T follicular helper cell (primary cell): ENCODE measurements around the gene MEIOB.
"Not testable (repeated sequence)": the region's sequence is repeated elsewhere in the genome, so short reads cannot be mapped to it uniquely, and the experiment has no call there.

Source experiments
- DNase-seq: peaks from one replicate; pipeline ENCODE4 v3.0.0-alpha.2; 2020; ENCODE audit warnings: low read depth

Gene MEIOB

DNA sequence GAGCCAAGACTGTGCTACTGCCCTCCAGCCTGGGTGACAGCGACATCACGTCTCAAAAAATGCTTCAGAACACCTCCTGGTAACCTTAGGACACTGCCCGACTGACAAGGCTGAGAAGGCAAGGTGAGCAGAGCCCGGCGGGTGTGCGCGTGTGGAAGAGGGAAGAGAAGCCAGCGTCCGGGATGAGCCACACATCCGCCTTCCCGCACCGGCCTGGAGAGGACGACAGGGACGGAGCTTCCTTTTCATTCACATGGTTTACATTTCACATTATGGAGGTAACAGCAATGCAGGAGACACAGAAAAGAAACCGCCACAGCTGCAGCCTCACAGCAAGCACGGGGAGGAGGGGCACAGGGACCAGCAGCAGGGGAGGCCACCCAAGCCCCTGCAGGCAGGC, 61.9 kb downstream of the MEIOB start:
- no peak for DNase-seq

DNA sequence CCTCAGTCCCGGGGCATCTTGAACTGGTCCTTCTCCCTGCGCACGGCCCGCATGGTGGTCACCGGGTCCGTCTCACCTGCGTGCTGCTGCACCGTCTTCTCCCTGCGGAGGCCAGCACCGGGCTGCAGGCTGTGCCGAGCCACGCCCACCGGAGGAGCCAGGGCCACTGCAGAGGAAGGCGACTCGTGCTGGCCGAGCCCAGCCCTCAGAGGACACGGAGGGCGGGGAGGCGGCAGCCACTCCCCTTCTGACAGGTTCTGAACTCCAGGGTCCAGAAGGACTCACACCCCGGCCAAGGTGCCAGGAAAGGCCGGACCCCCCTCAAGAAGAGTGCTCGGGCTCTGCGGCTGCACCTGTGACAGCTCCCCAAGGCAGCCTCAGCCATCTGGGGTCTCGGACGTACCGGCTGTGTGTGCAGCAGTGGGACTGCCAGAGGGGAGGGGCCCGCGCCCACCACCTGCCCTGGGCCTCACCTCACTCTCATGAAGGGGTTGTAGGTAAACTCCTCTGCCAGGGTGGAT, 62.6 kb downstream of the MEIOB start:
- no peak for DNase-seq

DNA sequence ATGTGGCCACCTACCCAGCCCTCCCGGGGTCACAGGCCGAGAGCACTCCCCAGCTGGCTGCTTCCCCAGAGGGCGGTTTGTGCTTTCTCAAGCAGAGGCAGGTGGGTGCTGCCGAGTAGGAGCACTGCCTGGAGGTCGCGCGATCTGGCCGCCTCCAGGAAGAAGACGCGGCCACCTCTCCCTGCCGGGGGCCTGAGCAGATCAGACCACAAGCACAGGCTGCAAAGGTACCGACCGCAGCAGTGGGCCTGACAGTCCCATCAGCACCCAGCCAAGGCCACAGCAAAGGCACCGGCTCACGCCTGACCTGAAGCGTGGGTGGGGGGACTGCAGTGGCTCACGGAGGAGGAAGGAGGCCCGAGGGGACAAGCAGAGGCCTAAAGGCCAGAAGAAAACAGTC, 63.3 kb downstream of the MEIOB start:
- DNase-seq: no peak

DNA sequence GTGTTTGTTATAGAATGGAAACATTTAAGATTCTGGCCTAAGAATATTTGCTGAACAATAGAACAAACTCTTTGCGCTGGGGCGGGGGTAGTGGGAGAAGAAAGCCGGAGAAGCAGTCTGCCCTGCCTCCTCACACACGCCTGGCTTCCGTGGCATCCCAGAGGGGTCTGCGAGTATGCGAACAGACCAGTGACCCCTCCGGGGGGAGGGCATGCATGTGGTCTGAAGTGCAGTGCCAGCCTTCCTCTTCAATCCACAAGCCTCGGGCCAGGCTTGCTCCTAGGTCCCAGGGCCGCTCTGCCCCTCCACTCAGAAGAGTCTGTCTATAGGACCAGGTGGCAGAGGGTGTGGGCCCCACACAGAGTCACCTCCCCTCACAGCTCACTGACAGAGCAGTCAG, 64.3 kb downstream of the MEIOB start:
- DNase-seq: no peak

DNA sequence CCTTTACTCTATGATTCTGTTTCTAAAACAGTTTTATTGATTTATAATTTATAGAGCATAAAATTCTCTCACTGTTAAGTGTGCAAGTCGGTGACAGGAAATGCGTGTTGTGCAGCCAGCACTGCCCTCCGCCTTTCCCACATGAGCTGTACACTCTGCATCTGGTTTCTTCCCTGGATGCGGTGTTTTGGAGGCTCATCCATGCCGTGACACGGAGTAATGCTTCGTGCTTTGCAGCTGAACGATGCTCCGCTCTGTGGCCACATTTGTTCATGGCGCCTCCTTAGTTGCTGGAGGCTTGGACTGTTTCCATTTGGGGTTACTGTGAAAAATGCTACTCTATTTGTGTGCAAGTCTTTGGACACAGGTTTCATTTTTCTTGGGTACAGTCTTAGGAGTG, 71.3 kb downstream of the MEIOB start:
- no peak for DNase-seq

DNA sequence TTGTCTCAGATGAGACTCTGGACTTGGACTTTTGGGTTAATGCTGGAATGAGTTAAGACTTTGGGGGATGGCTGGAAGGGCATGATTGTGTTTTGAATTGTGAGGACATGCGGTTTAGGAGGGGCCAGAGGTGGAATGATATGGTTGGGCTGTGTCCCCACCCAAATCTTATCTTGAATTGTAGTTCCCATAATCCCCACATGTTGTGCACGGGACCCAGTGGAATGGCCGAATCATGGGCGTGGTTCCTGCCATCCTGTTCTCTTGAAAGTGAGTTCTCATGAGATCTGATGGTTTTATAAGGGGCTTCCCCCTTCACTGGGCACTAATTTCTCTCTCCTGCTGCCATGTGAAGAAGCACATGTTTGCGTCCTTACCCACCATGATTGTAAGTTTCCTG, 72.7 kb downstream of the MEIOB start:
- DNase-seq: not testable (repeated sequence)

DNA sequence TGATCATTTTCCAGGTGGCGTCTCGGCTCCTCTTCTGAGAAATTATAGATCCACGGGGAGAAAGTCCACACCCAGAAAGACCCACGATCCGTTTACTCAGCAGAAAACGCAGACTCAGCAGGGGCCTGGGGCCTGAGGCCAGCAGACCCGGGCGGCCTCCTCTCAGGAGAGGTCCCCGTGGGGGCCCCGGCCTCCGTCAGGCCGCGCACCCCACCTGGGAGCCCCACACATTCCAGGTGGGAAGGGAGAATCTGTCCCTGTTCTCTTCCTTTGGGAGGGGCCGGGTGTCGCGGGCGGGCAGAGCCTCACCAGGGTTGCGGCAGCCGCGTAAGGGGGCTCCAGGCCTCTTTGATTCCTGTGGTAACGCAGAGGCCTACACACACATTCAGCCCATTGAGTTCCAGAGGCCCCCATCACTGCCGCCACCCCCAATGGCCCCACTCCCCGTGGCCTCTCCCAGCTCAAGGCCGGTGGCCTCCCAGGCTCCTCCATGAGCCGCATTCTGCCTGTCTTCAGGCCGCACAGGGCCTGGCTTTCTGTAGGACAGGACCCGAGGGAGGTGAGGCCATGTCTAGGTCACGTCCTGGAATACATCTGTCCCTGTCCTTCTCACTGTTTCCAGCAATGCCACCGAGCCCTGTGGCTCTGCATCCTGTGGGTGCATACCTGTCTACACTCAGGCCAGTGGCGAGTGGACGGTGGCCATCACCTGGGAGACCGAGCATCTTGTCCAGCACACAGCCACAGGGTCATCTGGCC, 76.9 kb downstream of the MEIOB start:
- no peak for DNase-seq

DNA sequence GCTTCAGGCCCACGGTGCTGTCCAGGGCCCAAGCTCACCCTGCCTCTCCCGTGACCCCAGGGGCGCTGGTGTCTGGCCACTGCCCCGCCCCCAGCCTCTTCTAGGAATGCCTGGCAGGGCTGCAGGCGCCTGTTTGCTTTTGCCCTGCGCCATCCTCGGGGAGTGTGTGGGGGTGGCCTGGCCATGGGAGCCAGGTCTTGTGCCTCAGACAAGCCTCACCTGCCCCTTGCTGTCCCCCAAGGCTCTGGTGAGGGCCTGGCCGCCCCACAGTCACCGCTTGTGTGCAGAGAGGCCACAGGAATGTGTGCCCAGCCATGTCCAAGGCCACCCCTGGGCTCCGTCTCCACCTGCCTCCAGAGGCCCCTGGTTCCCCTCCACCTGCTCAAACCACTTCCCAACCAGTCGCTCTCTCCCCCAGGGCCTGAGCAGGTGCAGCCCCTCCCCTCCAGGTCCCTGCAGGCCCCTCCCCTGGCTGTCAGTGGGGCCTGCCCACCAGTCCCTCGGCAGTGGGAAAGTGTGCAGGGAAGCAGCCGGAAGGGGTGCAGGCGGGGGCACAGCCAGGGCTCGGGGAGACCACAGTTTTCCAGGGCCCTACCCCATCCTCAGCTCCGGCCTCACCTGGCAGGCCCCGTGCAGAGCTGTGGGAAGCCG, 77.6 kb downstream of the MEIOB start:
- no peak for DNase-seq

DNA sequence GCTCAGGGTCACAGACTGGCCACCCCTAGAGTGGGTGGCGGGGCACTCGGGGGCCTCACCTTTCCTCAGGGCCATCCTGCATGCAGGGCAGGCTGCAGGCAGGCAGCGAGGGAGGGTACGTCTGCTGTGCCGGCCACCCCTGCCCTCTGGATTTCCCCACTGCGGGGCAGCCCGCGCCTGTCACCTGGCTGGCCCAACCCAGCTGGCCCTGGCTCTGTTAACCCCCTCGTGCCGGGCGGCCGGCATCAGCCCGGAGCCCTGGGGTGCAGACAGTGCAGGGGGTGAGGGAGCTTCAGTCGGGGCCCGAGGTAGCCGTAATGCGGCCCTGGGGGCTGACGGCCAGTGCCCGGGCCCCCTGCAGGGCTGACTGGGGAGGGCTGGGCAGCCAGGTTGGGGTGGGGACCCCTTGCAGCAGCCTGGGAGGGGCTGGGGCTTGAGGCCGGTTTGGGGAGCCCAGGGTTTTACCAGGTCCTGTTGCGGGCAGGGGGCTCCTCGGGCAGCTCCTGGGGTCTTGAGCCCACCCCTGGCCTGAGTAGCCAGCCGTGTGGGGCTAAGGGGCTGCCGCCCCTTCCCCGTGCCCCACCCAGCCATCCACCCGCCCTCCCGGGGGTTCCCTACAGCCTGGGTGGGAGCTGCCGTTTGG, 78.3 kb downstream of the MEIOB start, which contains the start of gene IGFALS:
IGFALS (minus strand) TSS at position 128 of the 643 bp plus-strand sequence; CDS start at position 75, 53 bp downstream.
- no peak for DNase-seq

DNA sequence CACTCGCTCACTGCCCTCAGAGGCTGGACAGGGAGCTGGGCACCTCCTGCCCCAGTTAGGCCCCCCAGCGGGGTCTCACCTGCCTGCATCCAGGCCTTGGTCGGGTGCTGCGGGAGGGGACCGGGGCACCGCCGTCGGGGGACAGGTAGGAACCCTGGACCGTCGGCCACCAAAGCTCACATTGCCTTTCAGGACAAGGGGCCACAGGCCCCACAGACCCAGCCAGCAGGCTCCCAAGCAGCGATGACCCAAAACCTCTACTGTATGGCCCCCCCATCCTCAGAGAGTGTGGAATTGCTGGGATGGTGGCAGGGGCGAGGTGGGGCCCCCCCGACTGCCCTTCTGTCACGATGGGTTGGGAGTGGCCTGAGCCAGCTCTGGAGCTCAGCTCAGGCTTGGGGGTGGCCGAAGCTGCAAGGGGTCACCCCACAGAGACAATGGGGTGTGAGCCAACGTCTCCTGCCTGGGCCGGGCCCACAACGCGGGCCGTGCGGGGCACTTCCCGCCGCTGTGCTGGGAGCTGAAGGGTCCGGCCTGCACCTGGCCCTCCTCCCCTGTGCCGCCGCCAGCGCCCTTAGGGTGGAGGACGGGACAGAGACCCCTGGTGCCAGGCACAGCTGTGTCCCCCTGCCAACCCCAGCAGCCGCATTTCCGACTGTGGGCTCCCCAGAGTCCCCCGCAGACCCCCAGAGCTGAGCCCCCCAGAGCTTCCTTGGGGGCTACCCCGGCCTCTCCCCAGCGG, 79.0 kb downstream of the MEIOB start:
- no peak for DNase-seq

DNA sequence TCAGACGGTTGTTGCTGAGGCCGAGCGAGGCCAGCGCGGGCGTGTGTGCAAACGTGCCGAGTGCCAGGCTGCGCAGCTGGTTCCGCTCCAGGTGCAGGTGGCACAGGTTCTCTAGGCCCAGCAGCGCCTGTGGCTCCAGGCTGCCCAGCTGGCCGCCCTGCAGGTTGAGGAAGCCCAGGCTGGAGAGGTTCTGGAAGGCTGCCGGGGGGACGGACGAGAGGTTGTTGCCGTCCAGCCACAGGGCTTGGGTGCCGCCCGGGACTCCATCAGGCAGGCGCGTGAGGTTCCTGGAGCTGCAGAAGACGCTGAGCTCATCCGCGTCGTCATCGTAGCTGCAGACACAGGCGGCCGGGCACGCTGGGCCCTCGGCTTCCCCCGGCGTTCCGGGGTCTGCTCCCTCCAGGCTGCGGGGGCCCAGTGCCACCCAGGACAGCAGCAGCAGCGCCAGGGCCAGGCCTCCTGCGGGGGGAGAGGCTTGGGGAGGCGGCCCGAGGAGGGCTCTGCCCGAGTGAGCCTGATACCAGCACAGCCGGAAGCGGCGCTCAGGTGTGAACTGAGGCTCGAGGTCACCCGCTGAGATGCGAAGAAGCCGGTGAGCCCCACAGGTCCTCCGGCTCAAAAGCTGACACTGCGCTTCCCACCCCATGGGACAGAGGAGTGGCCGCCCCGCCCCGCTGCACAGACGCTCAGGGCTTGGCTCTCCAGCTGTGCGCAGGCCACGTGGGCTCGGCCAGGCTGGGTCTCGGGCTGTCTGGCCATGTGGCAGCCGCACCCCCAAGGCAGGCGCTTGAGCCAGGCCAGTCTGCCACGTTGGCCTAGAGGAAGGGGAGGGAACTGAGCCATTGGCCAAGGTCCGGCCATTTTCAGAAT, 79.8 kb downstream of the MEIOB start:
- no peak for DNase-seq

DNA sequence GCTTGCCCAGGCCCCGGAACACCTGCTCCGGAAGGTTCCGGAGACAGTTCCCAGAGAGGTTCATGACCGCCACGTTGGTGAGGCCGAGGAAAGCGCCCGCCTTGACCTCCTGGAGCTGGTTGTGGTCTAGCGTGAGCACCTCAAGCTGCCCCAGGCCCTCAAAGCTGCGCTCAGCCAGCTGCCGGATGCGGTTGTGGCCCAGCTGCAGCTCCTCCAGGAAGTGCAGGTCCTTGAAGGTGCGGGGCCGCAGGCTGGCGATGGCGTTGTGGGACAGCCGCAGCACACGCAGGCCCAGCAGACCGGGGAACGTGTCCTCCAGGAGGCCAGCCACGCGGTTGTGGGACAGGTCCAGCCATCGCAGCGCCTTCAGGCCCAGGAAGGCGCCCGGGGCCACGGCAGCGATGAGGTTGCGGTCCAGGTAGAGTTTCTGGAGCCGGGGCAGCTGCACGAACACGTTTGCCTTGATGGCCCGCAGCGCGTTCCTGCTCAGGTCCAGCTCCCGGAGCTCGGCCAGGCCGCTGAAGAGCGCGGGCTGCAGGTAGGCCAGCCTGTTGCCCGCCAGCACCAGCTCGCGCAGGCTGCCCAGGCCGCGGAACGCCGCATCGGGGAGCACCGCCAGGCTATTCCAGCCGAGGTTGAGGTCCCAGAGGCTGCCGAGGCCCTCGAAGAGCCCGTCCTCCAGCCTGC, 80.6 kb downstream of the MEIOB start:
- no peak for DNase-seq

DNA sequence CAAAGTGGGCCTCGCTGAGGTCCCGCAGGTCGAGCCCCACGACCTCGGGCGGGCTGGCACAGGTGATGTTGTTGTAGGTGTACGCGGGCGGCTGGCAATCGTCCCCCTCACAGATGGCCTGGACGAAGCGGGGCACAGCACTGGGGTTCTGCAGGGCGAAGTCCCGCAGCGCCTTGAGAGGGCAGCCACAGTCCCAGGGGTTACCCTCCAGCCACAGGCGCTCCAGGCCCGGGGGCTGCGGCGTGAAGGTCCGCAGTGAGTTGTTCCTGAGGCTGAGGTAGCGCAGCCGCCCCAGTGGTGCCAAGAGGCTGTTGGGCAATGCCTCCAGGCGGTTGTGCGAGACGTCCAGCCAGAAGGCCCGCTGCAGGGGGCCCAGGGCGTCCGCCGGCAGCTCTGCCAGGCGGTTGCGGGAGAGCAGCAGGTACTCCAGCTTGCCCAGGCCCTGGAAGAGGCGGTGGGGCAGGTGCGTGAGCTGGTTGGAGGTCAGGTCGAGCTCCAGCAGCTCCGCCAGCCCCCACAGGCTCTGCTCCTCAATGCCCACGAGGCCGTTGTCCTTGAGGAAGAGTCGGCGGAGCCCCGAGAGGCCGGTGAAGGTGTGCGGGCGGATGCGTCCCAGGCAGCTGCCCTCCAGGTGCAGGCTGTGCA, 81.2 kb downstream of the MEIOB start:
- no peak for DNase-seq

DNA sequence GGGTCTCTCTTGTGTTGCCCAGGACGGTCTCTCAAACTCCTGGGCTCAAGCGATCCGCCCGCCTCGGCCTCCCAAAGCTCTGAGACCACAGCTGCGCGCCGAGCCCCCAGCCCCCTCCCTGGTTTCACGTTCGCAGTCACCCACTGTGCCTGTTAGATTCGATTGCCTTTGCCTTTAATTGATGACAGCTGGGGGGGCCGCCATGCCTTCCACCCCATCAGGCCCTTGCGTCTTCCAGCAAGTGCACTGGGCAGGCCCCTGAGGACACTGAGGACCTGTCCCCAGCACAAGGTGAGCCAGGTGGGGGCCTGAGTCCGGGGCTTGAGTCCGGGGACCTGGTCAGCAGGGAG, 81.7 kb downstream of the MEIOB start:
- no peak for DNase-seq

DNA sequence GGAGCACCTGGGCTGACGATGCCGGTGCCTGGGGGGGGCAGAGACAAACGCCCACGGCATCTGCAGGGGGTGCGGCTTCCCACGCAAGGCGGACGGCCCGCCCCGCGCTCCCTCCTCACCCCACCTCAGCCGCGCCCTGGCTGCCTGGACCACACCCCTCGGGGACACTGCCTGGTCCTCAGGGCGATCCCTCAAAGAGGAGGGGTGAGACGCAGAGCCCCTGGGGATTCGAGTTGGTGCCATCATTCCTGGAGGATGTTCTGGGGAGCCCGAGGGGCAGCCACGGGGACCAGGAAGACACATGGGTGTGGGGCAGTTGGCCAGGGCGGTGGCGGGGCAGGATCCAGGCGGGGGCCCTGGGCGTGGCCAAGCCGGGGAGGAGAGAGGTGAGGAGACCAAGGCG, 82.3 kb downstream of the MEIOB start:
- no peak for DNase-seq

DNA sequence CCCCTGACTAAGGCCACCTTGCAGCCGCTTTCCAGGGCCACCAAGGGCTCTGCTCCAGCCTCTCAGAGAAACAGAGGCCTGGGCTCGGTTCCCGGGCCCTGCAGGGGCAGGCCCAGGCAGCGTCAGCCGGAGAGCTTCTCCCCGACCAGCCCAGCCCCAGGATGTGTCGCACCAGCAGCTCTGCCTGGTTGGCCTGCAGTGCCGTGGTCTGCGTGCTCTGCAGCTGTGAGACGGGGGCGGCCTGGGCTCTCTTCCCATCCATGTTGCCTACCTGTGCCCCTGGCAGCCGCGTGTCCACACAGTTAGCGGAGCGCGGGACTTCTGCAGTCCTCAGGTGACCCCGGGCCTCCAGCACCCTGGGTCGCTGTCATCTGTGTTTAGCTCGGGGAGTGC, 83.3 kb downstream of the MEIOB start:
- no peak for DNase-seq

DNA sequence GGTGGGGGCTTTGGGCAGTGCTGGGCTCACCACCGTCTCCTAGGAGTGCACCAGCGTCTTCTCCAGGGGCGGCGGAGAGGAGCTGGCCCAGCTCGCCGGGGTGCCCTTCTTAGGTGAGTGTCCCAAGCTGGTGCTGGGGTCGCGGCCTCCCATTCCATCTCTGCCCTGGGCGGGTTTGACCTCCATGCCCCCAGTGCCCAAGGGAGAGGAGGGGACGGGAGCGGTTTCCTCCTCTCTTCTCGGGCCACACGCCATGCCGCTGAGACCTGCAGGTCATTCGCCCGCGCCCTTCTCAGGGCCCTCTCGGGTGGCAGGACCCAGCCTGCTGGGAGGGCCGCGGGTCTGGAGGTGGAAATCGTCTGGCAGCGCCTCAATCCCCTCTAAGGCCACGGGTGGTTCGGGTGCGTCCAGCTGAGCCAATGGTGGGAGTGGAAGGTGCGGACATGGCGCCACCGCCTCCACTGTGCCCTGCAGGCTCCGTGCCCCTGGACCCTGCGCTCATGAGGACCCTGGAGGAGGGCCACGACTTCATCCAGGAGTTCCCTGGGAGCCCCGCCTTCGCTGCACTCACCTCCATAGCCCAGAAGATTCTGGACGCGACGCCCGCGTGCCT, 83.8 kb downstream of the MEIOB start:
- DNase-seq: no peak

DNA sequence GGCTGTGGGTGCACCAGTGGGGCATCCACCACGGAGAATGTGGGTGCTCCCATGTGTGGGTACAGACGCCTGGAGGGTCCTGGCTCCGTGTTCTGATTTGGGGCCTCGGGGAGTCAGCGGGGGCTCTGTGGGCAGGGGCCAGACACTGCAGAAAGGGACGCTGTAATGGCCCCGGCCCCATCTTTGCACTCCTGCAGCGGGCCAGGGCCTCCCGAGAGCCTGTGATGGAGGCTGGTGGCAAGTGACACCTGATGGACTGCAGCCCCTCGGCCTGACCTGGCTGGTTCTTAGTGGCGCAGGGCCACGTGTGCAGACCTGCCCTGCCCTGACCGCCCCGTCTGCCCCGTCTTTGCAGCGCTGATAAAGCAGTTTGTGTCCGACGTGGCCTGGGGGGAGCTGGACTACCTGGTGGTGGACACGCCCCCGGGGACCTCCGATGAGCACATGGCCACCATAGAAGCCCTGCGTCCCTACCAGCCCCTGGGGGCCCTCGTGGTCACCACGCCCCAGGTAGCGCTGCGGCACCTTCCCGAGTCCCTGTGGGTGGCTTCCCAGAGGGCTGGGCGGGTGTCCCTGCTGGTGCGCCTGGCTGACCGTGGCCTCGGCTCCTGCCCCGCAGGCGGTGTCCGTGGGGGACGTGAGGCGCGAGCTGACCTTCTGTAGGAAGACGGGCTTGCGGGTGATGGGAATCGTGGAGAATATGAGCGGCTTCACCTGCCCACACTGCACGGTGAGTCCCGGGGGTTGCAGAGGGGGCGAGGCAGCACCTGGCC, 84.5 kb downstream of the MEIOB start:
- no peak for DNase-seq

DNA sequence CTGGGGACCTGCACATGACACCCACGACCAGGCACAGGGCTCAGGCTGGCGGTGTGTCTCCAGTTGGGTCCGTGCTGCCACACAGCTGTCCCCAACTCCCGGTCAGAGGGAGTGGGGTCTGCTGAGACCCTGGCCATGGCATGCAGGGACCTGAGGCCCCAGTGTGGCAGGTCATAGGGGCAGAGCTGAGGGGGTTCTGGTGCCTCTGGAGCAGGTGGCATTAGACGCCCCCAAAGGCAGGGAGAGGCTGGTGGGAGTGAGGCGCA, 85.0 kb downstream of the MEIOB start:
- no peak for DNase-seq
